ENCODE measurements around the gene HOXA10. TPM values are rescaled to one million over a fixed set of nuclear protein-coding genes. Genes with fewer than 3 reads are reported as not detected.

HOXA10 gene
- total RNA-seq, 8 experiments from 2014 or later = 0.05 to 57.7 (median 2.6) TPM; not detected in 1

GRCh38 chr7:27164367-27165088, 9.6 kb downstream of the HOXA10 start:
- 0 to 19% (median 3%) methylated on average over 1 to 19 of the region's 47 CpGs; no CpG with 5 or more reads in 4 of the 10 experiments for WGBS, 10 experiments
- peak in 7 of 8 experiments; percentile 3 to 26 (median 9) for ATAC-seq (replicated peaks in 6 of 8)
- in situ Hi-C loops (cut with MboI; ENCODE audit: low pct_unique_long_range_greater_than_20kb in 2 of 9, low sequenced_read_pairs in 9 of 9, unreplicated experiment in 9 of 9) = loop anchor here in 5 of 9 experiments (25.0 kb wide), 3 partner anchors 777 to 1302 kb away; no protein-coding TSS in a partner anchor
- Histone ChIP-seq H3K27ac (no peak overlapping the region), H3K4me1 (replicated peaks in 1 of 2) (peaks cover 10 to 13% of the 10 kb centered on the region in 2 donors), H3K4me3 (peak overlapping the region in 4 of 5 donors; percentile 14 to 35 (median 28))

GRCh38 chr7:27164045-27164366, 10.1 kb downstream of the HOXA10 start:
- H3K4me3 ChIP-seq = peak overlapping the region in 3 of 5 donors; percentile 23 to 32 (median 27)
- peaks cover 10 to 12% of the 10 kb centered on the region in 2 donors for H3K4me1 ChIP-seq (replicated peaks in 1 of 2)
- no peak overlapping the region for H3K27ac ChIP-seq
- ATAC-seq (replicated peaks in 6 of 8) = no peak
- WGBS, 10 experiments = 0 to 58% (median 12%) methylated on average over 1 to 5 of the region's 12 CpGs; no CpG with 5 or more reads in 5 of the 10 experiments
- in situ Hi-C loops (cut with MboI; ENCODE audit: low pct_unique_long_range_greater_than_20kb in 2 of 9, low sequenced_read_pairs in 9 of 9, unreplicated experiment in 9 of 9) = loop anchor here in 5 of 9 experiments (25.0 kb wide), 3 partner anchors 777 to 1302 kb away; no protein-coding TSS in a partner anchor

GRCh38 chr7:27163288-27164044, 10.7 kb downstream of the HOXA10 start:
- 0 to 74% (median 20%) methylated on average over 1 to 8 of the region's 24 CpGs; no CpG with 5 or more reads in 2 of the 10 experiments for WGBS, 10 experiments

GRCh38 chr7:27162561-27163287, 11.4 kb downstream of the HOXA10 start:
- 0 to 90% (median 66%) methylated on average over 1 to 7 of the region's 7 CpGs for WGBS, 10 experiments
- H3K4me1 ChIP-seq (replicated peaks in 1 of 2) = peaks cover 10 to 12% of the 10 kb centered on the region in 2 donors
- ATAC-seq (replicated peaks in 6 of 8) = no peak
- H3K27ac ChIP-seq = no peak overlapping the region
- H3K4me3 ChIP-seq = no peak overlapping the region
- in situ Hi-C loops (cut with MboI; ENCODE audit: low pct_unique_long_range_greater_than_20kb in 2 of 9, low sequenced_read_pairs in 9 of 9, unreplicated experiment in 9 of 9) = loop anchor here in 5 of 9 experiments (25.0 kb wide), 3 partner anchors 775 to 1300 kb away; no protein-coding TSS in a partner anchor

More at GRCh38 chr7:27163288-27164044, 10.7 kb downstream of the HOXA10 start:
- Histone ChIP-seq H3K4me1 (replicated peaks in 1 of 2) (peaks cover 10 to 12% of the 10 kb centered on the region in 2 donors), H3K4me3 (no peak overlapping the region), H3K27ac (no peak overlapping the region)
- in situ Hi-C loops (cut with MboI; ENCODE audit: low pct_unique_long_range_greater_than_20kb in 2 of 9, low sequenced_read_pairs in 9 of 9, unreplicated experiment in 9 of 9) = loop anchor here in 5 of 9 experiments (25.0 kb wide), 3 partner anchors 776 to 1301 kb away; no protein-coding TSS in a partner anchor
- no peak for ATAC-seq (replicated peaks in 6 of 8)

GRCh38 chr7:27161721-27162560, 12.2 kb downstream of the HOXA10 start:
- peak in 1 of 8 experiments; percentile 0 for ATAC-seq (replicated peaks in 6 of 8)
- in situ Hi-C loops (cut with MboI; ENCODE audit: low pct_unique_long_range_greater_than_20kb in 2 of 9, low sequenced_read_pairs in 9 of 9, unreplicated experiment in 9 of 9) = loop anchor here in 5 of 9 experiments (25.0 kb wide), 3 partner anchors 775 to 1300 kb away; no protein-coding TSS in a partner anchor
- WGBS, 10 experiments = 0 to 95% (median 46%) methylated on average over 1 to 10 of the region's 30 CpGs; no CpG with 5 or more reads in 3 of the 10 experiments
- Histone ChIP-seq H3K4me1 (replicated peaks in 1 of 2) (peaks cover 10 to 12% of the 10 kb centered on the region in 2 donors), H3K27ac (no peak overlapping the region), H3K4me3 (no peak overlapping the region)

- Histone ChIP-seq H3K27ac (no peak overlapping the region), H3K4me3 (peak overlapping the region; percentile 34 to 55 (median 41)), H3K4me1 (replicated peaks in 1 of 2) (peaks cover 8 to 10% of the 10 kb centered on the region in 2 donors)
- 0 to 3% (median 0%) methylated on average over 2 to 11 of the region's 27 CpGs; no CpG with 5 or more reads in 6 of the 10 experiments for WGBS, 10 experiments
- in situ Hi-C loops (cut with MboI; ENCODE audit: low pct_unique_long_range_greater_than_20kb in 2 of 9, low sequenced_read_pairs in 9 of 9, unreplicated experiment in 9 of 9) = loop anchor here in 5 of 9 experiments (25.0 kb wide), 3 partner anchors 774 to 1299 kb away; no protein-coding TSS in a partner anchor
- peak in 1 of 8 experiments; percentile 16 for ATAC-seq (replicated peaks in 6 of 8)
Observed at GRCh38 chr7:27161214-27161720, 12.9 kb downstream of the HOXA10 start.

GRCh38 chr7:27160546-27161213, 13.4 kb downstream of the HOXA10 start:
- H3K4me1 ChIP-seq (replicated peaks in 1 of 2) = peaks cover 7% of the 10 kb centered on the region in 2 donors
- in situ Hi-C loops (cut with MboI; ENCODE audit: low pct_unique_long_range_greater_than_20kb in 2 of 9, low sequenced_read_pairs in 9 of 9, unreplicated experiment in 9 of 9) = loop anchor here in 5 of 9 experiments (25.0 kb wide), 3 partner anchors 773 to 1298 kb away; no protein-coding TSS in a partner anchor
- WGBS, 10 experiments = 0 to 9% (median 5%) methylated on average over 3 to 20 of the region's 54 CpGs; no CpG with 5 or more reads in 6 of the 10 experiments
- no peak overlapping the region for H3K27ac ChIP-seq
- peak; percentile 18 to 77 (median 64) for ATAC-seq (replicated peaks in 6 of 8)
- H3K4me3 ChIP-seq = peak overlapping the region; percentile 34 to 55 (median 41)

- 41 to 100% (median 81%) methylated on average over 2 to 12 of the region's 23 CpGs; no CpG with 5 or more reads in 5 of the 10 experiments for WGBS, 10 experiments
- in situ Hi-C loops (cut with MboI; ENCODE audit: low pct_unique_long_range_greater_than_20kb in 2 of 9, low sequenced_read_pairs in 9 of 9, unreplicated experiment in 9 of 9) = loop anchor here in 5 of 9 experiments (25.0 kb wide), 3 partner anchors 773 to 1298 kb away; no protein-coding TSS in a partner anchor
- H3K27ac ChIP-seq = no peak overlapping the region
- no peak for ATAC-seq (replicated peaks in 6 of 8)
- H3K4me3 ChIP-seq = peak overlapping the region in 4 of 5 donors; percentile 34 to 55 (median 42)
- H3K4me1 ChIP-seq (replicated peaks in 1 of 2) = peaks cover 5 to 8% of the 10 kb centered on the region in 2 donors
Observed at GRCh38 chr7:27160145-27160545, 14.0 kb downstream of the HOXA10 start.

- no peak for ATAC-seq (replicated peaks in 6 of 8)
- H3K27ac ChIP-seq = no peak overlapping the region
- in situ Hi-C loops (cut with MboI; ENCODE audit: low pct_unique_long_range_greater_than_20kb in 2 of 9, low sequenced_read_pairs in 9 of 9, unreplicated experiment in 9 of 9) = loop anchor here in 5 of 9 experiments (5.0 to 25.0 kb wide), 4 partner anchors 462 to 1297 kb away; no protein-coding TSS in a partner anchor
- peaks cover 5 to 13% of the 10 kb centered on the region in 2 donors for H3K4me1 ChIP-seq (replicated peaks in 1 of 2)
- WGBS, 10 experiments = 65 to 98% (median 90%) methylated on average over 1 to 22 of the region's 27 CpGs
- H3K4me3 ChIP-seq = no peak overlapping the region
Observed at GRCh38 chr7:27159266-27160144, 14.6 kb downstream of the HOXA10 start.
